ENCODE data around the gene KIF1C.
"Not testable (repeated sequence)": the region's sequence is repeated elsewhere in the genome, so short reads cannot be mapped to it uniquely, and the experiment has no call there.

Gene KIF1C

GRCh38 chr17:4999430-5000093 is 1.8 kb downstream of the KIF1C start:
- in situ Hi-C loops (cut with HindIII; ENCODE audit: low sequenced_read_pairs): loop anchor here (5.0 kb wide), 1 partner anchor 52 kb away; the partner anchor contains the start of gene PFN1

- in situ Hi-C loops (cut with HindIII; ENCODE audit: low sequenced_read_pairs): loop anchor here (5.0 kb wide), 1 partner anchor 53 kb away; the partner anchor contains the start of gene PFN1
Measured at GRCh38 chr17:5000237-5000639, 2.5 kb downstream of the KIF1C start.

GRCh38 chr17:5002121-5002788 is 4.5 kb downstream of the KIF1C start:
- in situ Hi-C loops (cut with HindIII; ENCODE audit: low sequenced_read_pairs): loop anchor here (5.0 kb wide), 1 partner anchor 55 kb away; the partner anchor contains the start of gene PFN1

- in situ Hi-C loops (cut with HindIII; ENCODE audit: low sequenced_read_pairs): loop anchor here (5.0 kb wide), 1 partner anchor 56 kb away; the partner anchor contains the start of gene PFN1
Measured at GRCh38 chr17:5003214-5003867, 5.6 kb downstream of the KIF1C start.

- in situ Hi-C loops (cut with HindIII; ENCODE audit: low sequenced_read_pairs): no loop called here
Measured at GRCh38 chr17:5011928-5012327, 14.2 kb downstream of the KIF1C start.

GRCh38 chr17:5014357-5014756 is 16.6 kb downstream of the KIF1C start:
- in situ Hi-C loops (cut with HindIII; ENCODE audit: low sequenced_read_pairs): no loop called here

- in situ Hi-C loops (cut with HindIII; ENCODE audit: low sequenced_read_pairs): no loop called here
Measured at GRCh38 chr17:5019475-5019956, 21.8 kb downstream of the KIF1C start.

GRCh38 chr17:5020502-5021023 is 22.8 kb downstream of the KIF1C start:
- in situ Hi-C loops (cut with HindIII; ENCODE audit: low sequenced_read_pairs): no loop called here

- in situ Hi-C loops (cut with HindIII; ENCODE audit: low sequenced_read_pairs): no loop called here
Measured at GRCh38 chr17:5022171-5022711, 24.5 kb downstream of the KIF1C start.

- in situ Hi-C loops (cut with HindIII; ENCODE audit: low sequenced_read_pairs): no loop called here
Measured at GRCh38 chr17:5023588-5024147, 25.9 kb downstream of the KIF1C start.

GRCh38 chr17:5024604-5025003 is 26.9 kb downstream of the KIF1C start:
- in situ Hi-C loops (cut with HindIII; ENCODE audit: low sequenced_read_pairs): no loop called here

GRCh38 chr17:5027299-5027698 is 29.5 kb downstream of the KIF1C start:
- in situ Hi-C loops (cut with HindIII; ENCODE audit: low sequenced_read_pairs): no loop called here

- in situ Hi-C loops (cut with HindIII; ENCODE audit: low sequenced_read_pairs): no loop called here
Measured at GRCh38 chr17:5027916-5028315, 30.2 kb downstream of the KIF1C start.

GRCh38 chr17:5030168-5030567 is 32.4 kb downstream of the KIF1C start:
- in situ Hi-C loops (cut with HindIII; ENCODE audit: low sequenced_read_pairs): not testable (repeated sequence)

GRCh38 chr17:5031365-5032082 is 33.8 kb downstream of the KIF1C start:
- in situ Hi-C loops (cut with HindIII; ENCODE audit: low sequenced_read_pairs): no loop called here

- in situ Hi-C loops (cut with HindIII; ENCODE audit: low sequenced_read_pairs): no loop called here
Measured at GRCh38 chr17:5032865-5033264, 35.1 kb downstream of the KIF1C start.

- in situ Hi-C loops (cut with HindIII; ENCODE audit: low sequenced_read_pairs): no loop called here
Measured at GRCh38 chr17:5033352-5034015, 35.7 kb downstream of the KIF1C start.

- in situ Hi-C loops (cut with HindIII; ENCODE audit: low sequenced_read_pairs): no loop called here
Measured at GRCh38 chr17:5034063-5034462, 36.3 kb downstream of the KIF1C start.

GRCh38 chr17:5034651-5035050 is 36.9 kb downstream of the KIF1C start:
- in situ Hi-C loops (cut with HindIII; ENCODE audit: low sequenced_read_pairs): no loop called here

GRCh38 chr17:5035315-5035714 is 37.6 kb downstream of the KIF1C start, which contains the start of gene SLC52A1:
SLC52A1 (minus strand) TSS chr17:5035426; CDS start chr17:5034606, 820 bp downstream.
- in situ Hi-C loops (cut with HindIII; ENCODE audit: low sequenced_read_pairs): no loop called here

Data from endothelial cell of hepatic sinusoid (primary cell).